Tibial artery (tissue), 4 donors: ENCODE results near the gene LY9.

ENCODE experiments used
- DNase-seq, 2 donors: peaks; one replicate each; pipeline ENCODE4 v3.0.0-alpha.2; 2019
- H3K27ac ChIP-seq, 2 donors: fragments of 200-600 bp; sonication (generic) in 1 of 2; 1 replicate in 1 of 2; 2 replicates in 1 of 2; pipeline ENCODE4 v1.5.1; 2018 to 2019; ENCODE audit warnings: mild to moderate bottlenecking in 1 of 2
- H3K27me3 ChIP-seq, 2 donors: fragments of 200-600 bp; sonication (generic) in 1 of 2; one replicate each; pipeline versions ENCODE4 v1.5.1 to v1.6.0; 2016 to 2019
- H3K36me3 ChIP-seq, 3 donors: fragments of 200-600 bp; sonication (generic) in 2 of 3; one replicate each; pipeline ENCODE4 v1.5.1; 2016 to 2019; ENCODE audit warnings: mild to moderate bottlenecking in 2 of 3
- H3K4me1 ChIP-seq, 4 donors: fragments of 200-600 bp; sonication (generic) in 2 of 4; 1 replicate in 3 of 4; 2 replicates in 1 of 4; pipeline ENCODE4 v1.5.1; 2016 to 2019
- H3K4me3 ChIP-seq, 2 donors: fragments of 200-600 bp; sonication (generic) in 1 of 2; 1 replicate in 1 of 2; 2 replicates in 1 of 2; pipeline ENCODE4 v1.5.1; 2018 to 2019; ENCODE audit warnings: mild to moderate bottlenecking in 2 of 2
- H3K9me3 ChIP-seq, 3 donors: fragments of 200-600 bp; sonication (generic) in 1 of 3; one replicate each; pipeline ENCODE4 v1.5.1; 2016 to 2019
- CTCF ChIP-seq, 2 experiments: fragments of 200-600 bp in 1 of 2; fragments of 450-650 bp in 1 of 2; IDR thresholded peaks; one replicate each; pipeline ENCODE4 v1.5.1; 2017 to 2019; ENCODE audit warnings: antibody characterized with exemption in 2 of 2, mild to moderate bottlenecking in 1 of 2, moderate library complexity in 1 of 2
- intact Hi-C: fragments of 100-400 bp; cut with DNase I; formaldehyde crosslinking; loops from one replicate; pipeline ENCODE4 v1.15.0; 2023; ENCODE audit warnings: low total_unique reads

The LY9 gene

GRCh38 chr1:160860840-160861505 is 65.0 kb downstream of the LY9 start:
- no peak overlapping the region for H3K27ac ChIP-seq
- H3K9me3 ChIP-seq: no peaks in the 10 kb centered on the region
- no peak for TF ChIP-seq CTCF (IDR thresholded peaks at IDR 0.05)
- no peaks in the 10 kb centered on the region for H3K27me3 ChIP-seq
- intact Hi-C loops: no loop called here
- no peaks in the 10 kb centered on the region for H3K36me3 ChIP-seq
- H3K4me3 ChIP-seq: no peak overlapping the region
- no peaks in the 10 kb centered on the region for H3K4me1 ChIP-seq
- DNase-seq: no peak

GRCh38 chr1:160862203-160863060 is 66.5 kb downstream of the LY9 start, which contains the start of gene CD244:
TSS of gene CD244 (minus strand) at chr1:160862887. CDS start at chr1:160862677, 210 bp downstream.
- intact Hi-C loops: no loop called here
- Histone ChIP-seq H3K4me1 (no peaks in the 10 kb centered on the region), H3K27ac (no peak within 1 kb of the TSS), H3K27me3 (no peaks in the 10 kb centered on the region), H3K4me3 (no peak within 1 kb of the TSS), H3K9me3 (no peaks in the 10 kb centered on the region), H3K36me3 (no peaks in the 10 kb centered on the region)
- no peak for TF ChIP-seq CTCF (IDR thresholded peaks at IDR 0.05)
- DNase-seq: no peak

GRCh38 chr1:160863061-160863773 is 67.2 kb downstream of the LY9 start:
- Histone ChIP-seq H3K4me1 (no peaks in the 10 kb centered on the region), H3K4me3 (no peak overlapping the region), H3K27ac (no peak overlapping the region), H3K9me3 (no peaks in the 10 kb centered on the region), H3K36me3 (no peaks in the 10 kb centered on the region), H3K27me3 (no peaks in the 10 kb centered on the region)
- intact Hi-C loops: no loop called here
- TF ChIP-seq CTCF (IDR thresholded peaks at IDR 0.05): no peak
- no peak for DNase-seq

- Histone ChIP-seq H3K27me3 (no peaks in the 10 kb centered on the region), H3K4me1 (no peaks in the 10 kb centered on the region), H3K4me3 (no peak overlapping the region), H3K27ac (no peak overlapping the region), H3K9me3 (no peaks in the 10 kb centered on the region), H3K36me3 (no peaks in the 10 kb centered on the region)
- DNase-seq: peak in 1 of 2 donors; percentile 31
- intact Hi-C loops: no loop called here
- no peak for TF ChIP-seq CTCF (IDR thresholded peaks at IDR 0.05)
These were observed 67.8 kb downstream of the LY9 start for GRCh38 chr1:160863774-160864131.

GRCh38 chr1:160864173-160864572 is 68.2 kb downstream of the LY9 start:
- H3K4me3 ChIP-seq: no peak overlapping the region

More at GRCh38 chr1:160864173-160864572, 68.2 kb downstream of the LY9 start:
- H3K4me1 ChIP-seq: no peaks in the 10 kb centered on the region
- no peaks in the 10 kb centered on the region for H3K27me3 ChIP-seq
- intact Hi-C loops: no loop called here
- TF ChIP-seq CTCF (IDR thresholded peaks at IDR 0.05): no peak
- DNase-seq: no peak
- H3K27ac ChIP-seq: no peak overlapping the region
- H3K36me3 ChIP-seq: no peaks in the 10 kb centered on the region
- H3K9me3 ChIP-seq: no peaks in the 10 kb centered on the region
